H9 (cell line): Measurements from ENCODE around the gene VCAN. TPM values are rescaled to one million over a fixed set of nuclear protein-coding genes. Genes with fewer than 3 reads are reported as not detected.

Experiments used
- DNase-seq: peaks from one replicate; pipeline ENCODE4 v3.0.0-alpha.2; 2017
- H2AFZ ChIP-seq: one replicate; pipeline ENCODE4 v1.6.1; 2013; ENCODE audit warnings: mild to moderate bottlenecking, low read length, control low read depth, moderate library complexity
- H2AK5ac ChIP-seq: 2 replicates; pipeline ENCODE4 v1.6.1; 2013; ENCODE audit warnings: low read length, control low read depth, mixed read lengths; ENCODE audit not compliant: insufficient read length
- H2BK120ac ChIP-seq: one replicate; pipeline ENCODE4 v1.6.1; 2013; ENCODE audit warnings: low read depth, mild to moderate bottlenecking, low read length, control low read depth, inconsistent platforms; ENCODE audit not compliant: poor library complexity, severe bottlenecking
- H2BK12ac ChIP-seq: 2 replicates; pipeline ENCODE4 v1.6.1; 2013; ENCODE audit warnings: low read length, control low read depth, mixed read lengths, low read depth; ENCODE audit not compliant: insufficient read length
- H2BK15ac ChIP-seq: 2 replicates; pipeline ENCODE4 v1.6.1; 2013; ENCODE audit warnings: low read depth, low read length, control low read depth
- H2BK20ac ChIP-seq: one replicate; pipeline ENCODE4 v1.6.1; 2013; ENCODE audit warnings: low read depth, mild to moderate bottlenecking, low read length, control low read depth, inconsistent platforms; ENCODE audit not compliant: poor library complexity, severe bottlenecking
- H2BK5ac ChIP-seq: 2 replicates; pipeline ENCODE4 v1.6.1; 2013; ENCODE audit warnings: low read length, control low read depth, mixed read lengths; ENCODE audit not compliant: insufficient read length
- H3K14ac ChIP-seq: 2 replicates; pipeline ENCODE4 v1.6.1; 2013; ENCODE audit warnings: low read length, control low read depth; ENCODE audit not compliant: insufficient read depth
- H3K18ac ChIP-seq: 2 replicates; pipeline ENCODE4 v1.6.1; 2013; ENCODE audit warnings: low read depth, mild to moderate bottlenecking, mixed read lengths, low read length, control low read depth; ENCODE audit not compliant: insufficient read length
- H3K23ac ChIP-seq: 2 replicates; pipeline ENCODE4 v1.6.1; 2013; ENCODE audit warnings: low read length, control low read depth, mixed read lengths, low read depth; ENCODE audit not compliant: insufficient read length
- H3K23me2 ChIP-seq: 2 replicates; pipeline ENCODE4 v1.6.1; 2013; ENCODE audit warnings: low read depth, mild to moderate bottlenecking, mixed read lengths, low read length, control low read depth; ENCODE audit not compliant: insufficient read length, poor library complexity, severe bottlenecking
- H3K27ac ChIP-seq: 2 replicates; pipeline ENCODE4 v1.5.1; 2013; ENCODE audit warnings: low read length, control low read depth, mixed read lengths, low read depth; ENCODE audit not compliant: insufficient read length
- H3K27me3 ChIP-seq: 2 replicates; pipeline ENCODE4 v1.6.1; 2013; ENCODE audit warnings: low read length, control low read depth, inconsistent platforms; ENCODE audit not compliant: insufficient read depth
- H3K4ac ChIP-seq: 2 replicates; pipeline ENCODE4 v1.6.1; 2013; ENCODE audit warnings: low read depth, mild to moderate bottlenecking, control low read depth, inconsistent platforms, low read length, moderate library complexity
- H3K4me1 ChIP-seq: 2 replicates; pipeline ENCODE4 v1.6.1; 2013; ENCODE audit warnings: low read length, control low read depth, inconsistent platforms; ENCODE audit not compliant: insufficient read depth
- H3K4me2 ChIP-seq: 2 replicates; pipeline ENCODE4 v1.6.1; 2013; ENCODE audit warnings: low read length, control low read depth, mixed read lengths; ENCODE audit not compliant: insufficient read length, insufficient read depth
- H3K56ac ChIP-seq: 2 replicates; pipeline ENCODE4 v1.6.1; 2013; ENCODE audit warnings: low read depth, mild to moderate bottlenecking, mixed read lengths, low read length, control low read depth; ENCODE audit not compliant: insufficient read length
- H3K79me1 ChIP-seq: 2 replicates; pipeline ENCODE4 v1.6.1; 2013; ENCODE audit warnings: low read depth, mild to moderate bottlenecking, moderate library complexity, low read length, control low read depth, inconsistent platforms; ENCODE audit not compliant: insufficient read depth, poor library complexity, severe bottlenecking
- H3K79me2 ChIP-seq: 2 replicates; pipeline ENCODE4 v1.6.1; 2013; ENCODE audit warnings: low read length, control low read depth, inconsistent platforms; ENCODE audit not compliant: insufficient read depth
- H3K9ac ChIP-seq: 2 replicates; pipeline ENCODE4 v1.6.1; 2013; ENCODE audit warnings: low read length, control low read depth, mixed read lengths; ENCODE audit not compliant: insufficient read length; ENCODE audit errors: extremely low read depth
- H3K9me3 ChIP-seq: one replicate; pipeline ENCODE4 v1.6.1; 2013; ENCODE audit warnings: low read depth, low read length, inconsistent platforms; ENCODE audit not compliant: control insufficient read depth
- H3T11ph ChIP-seq: one replicate; pipeline ENCODE4 v1.6.1; 2013; ENCODE audit warnings: mild to moderate bottlenecking, low read length, control low read depth, inconsistent platforms
- H4K20me1 ChIP-seq: one replicate; pipeline ENCODE4 v1.6.1; 2013; ENCODE audit not compliant: control insufficient read depth, insufficient read length, insufficient read depth
- H4K5ac ChIP-seq: 2 replicates; pipeline ENCODE4 v1.6.1; 2013; ENCODE audit warnings: low read depth, mild to moderate bottlenecking, mixed read lengths, low read length, control low read depth; ENCODE audit not compliant: insufficient read length
- H4K8ac ChIP-seq: replicated peaks from 2 replicates; pipeline ENCODE4 v1.6.1; 2013; ENCODE audit warnings: low read length, control low read depth, mixed read lengths, low read depth; ENCODE audit not compliant: insufficient read length
- H4K91ac ChIP-seq: 2 replicates; pipeline ENCODE4 v1.6.1; 2013; ENCODE audit warnings: low read depth, mild to moderate bottlenecking, moderate library complexity, mixed read lengths, low read length, control low read depth; ENCODE audit not compliant: insufficient read length
- H3K27ac Mint-ChIP-seq, 3 experiments: 2 replicates in 2 of 3; 3 replicates in 1 of 3; pipeline ENCODE4 v1.8.0; 2020 to 2021; ENCODE audit warnings: mixed read lengths in 3 of 3, mild to moderate bottlenecking in 1 of 3, moderate library complexity in 1 of 3
- H3K27me3 Mint-ChIP-seq: 2 replicates; pipeline ENCODE4 v1.8.0; 2021; ENCODE audit warnings: low read depth, mild to moderate bottlenecking, moderate library complexity, mixed read lengths
- H3K36me3 Mint-ChIP-seq, 3 experiments: 2 replicates in 2 of 3; 3 replicates in 1 of 3; pipeline ENCODE4 v1.8.0; 2020 to 2021; ENCODE audit warnings: low read depth in 3 of 3, mixed read lengths in 3 of 3; ENCODE audit not compliant: insufficient read depth in 1 of 3
- H3K4me1 Mint-ChIP-seq, 2 experiments: 2 replicates each; pipeline ENCODE4 v1.8.0; 2020; ENCODE audit warnings: mixed read lengths in 2 of 2
- H3K4me3 Mint-ChIP-seq, 2 experiments: 2 replicates in 1 of 2; 3 replicates in 1 of 2; pipeline ENCODE4 v1.8.0; 2020 to 2021; ENCODE audit warnings: mild to moderate bottlenecking in 2 of 2, mixed read lengths in 2 of 2, moderate library complexity in 1 of 2
- H3K9me3 Mint-ChIP-seq, 2 experiments: 2 replicates in 1 of 2; 3 replicates in 1 of 2; pipeline ENCODE4 v1.8.0; 2020; ENCODE audit warnings: mild to moderate bottlenecking in 2 of 2, mixed read lengths in 2 of 2, moderate library complexity in 1 of 2
- total RNA-seq: library from RNA; stranded (reverse); gene quantifications from 2 replicates; pipeline ENCODE4 v1.2.1, GENCODE V29; 2021
- TF ChIP-seq, protein P1 (sequence below): fragments of 200-600 bp; sonication (generic); conservative IDR thresholded peaks from 3 replicates; pipeline ENCODE4 v1.8.0; 2021; ENCODE audit warnings: antibody characterized with exemption, mild to moderate bottlenecking

Gene VCAN
- total RNA-seq, 1 experiment from 2014 or later: 278 TPM

GRCh38 chr5:83450967-83451248 lies 20.6 kb upstream of the VCAN start:
- no peak overlapping the region for H3K4ac ChIP-seq
- no peaks in the 10 kb centered on the region for H4K20me1 ChIP-seq
- no peak overlapping the region for H2BK5ac ChIP-seq
- TF ChIP-seq, protein P1, sequence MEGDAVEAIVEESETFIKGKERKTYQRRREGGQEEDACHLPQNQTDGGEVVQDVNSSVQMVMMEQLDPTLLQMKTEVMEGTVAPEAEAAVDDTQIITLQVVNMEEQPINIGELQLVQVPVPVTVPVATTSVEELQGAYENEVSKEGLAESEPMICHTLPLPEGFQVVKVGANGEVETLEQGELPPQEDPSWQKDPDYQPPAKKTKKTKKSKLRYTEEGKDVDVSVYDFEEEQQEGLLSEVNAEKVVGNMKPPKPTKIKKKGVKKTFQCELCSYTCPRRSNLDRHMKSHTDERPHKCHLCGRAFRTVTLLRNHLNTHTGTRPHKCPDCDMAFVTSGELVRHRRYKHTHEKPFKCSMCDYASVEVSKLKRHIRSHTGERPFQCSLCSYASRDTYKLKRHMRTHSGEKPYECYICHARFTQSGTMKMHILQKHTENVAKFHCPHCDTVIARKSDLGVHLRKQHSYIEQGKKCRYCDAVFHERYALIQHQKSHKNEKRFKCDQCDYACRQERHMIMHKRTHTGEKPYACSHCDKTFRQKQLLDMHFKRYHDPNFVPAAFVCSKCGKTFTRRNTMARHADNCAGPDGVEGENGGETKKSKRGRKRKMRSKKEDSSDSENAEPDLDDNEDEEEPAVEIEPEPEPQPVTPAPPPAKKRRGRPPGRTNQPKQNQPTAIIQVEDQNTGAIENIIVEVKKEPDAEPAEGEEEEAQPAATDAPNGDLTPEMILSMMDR: no peak
- no peak overlapping the region for H3K56ac ChIP-seq
- Mint-ChIP-seq H3K36me3 (peaks cover 0 to 7% (median 0%) of the 10 kb centered on the region in 3 experiments; a peak in 2 of 7 replicates), H3K27ac (no peak overlapping the region), H3K4me1 (peaks cover 11 to 21% of the 10 kb centered on the region in 2 experiments), H3K27me3 (no peaks in the 10 kb centered on the region), H3K4me3 (no peak overlapping the region), H3K9me3 (peaks cover 6 to 13% of the 10 kb centered on the region in 2 experiments)
- H3K14ac ChIP-seq: no peak overlapping the region
- H3K79me2 ChIP-seq: no peaks in the 10 kb centered on the region
- H3K4me1 ChIP-seq: peaks cover 9% of the 10 kb centered on the region; the same call in 1 of the 2 replicates
- H3K9me3 ChIP-seq: no peaks in the 10 kb centered on the region
- no peak overlapping the region for H2AFZ ChIP-seq
- no peak overlapping the region for H2BK12ac ChIP-seq
- H3K23ac ChIP-seq: no peak overlapping the region
- H2AK5ac ChIP-seq: no peak overlapping the region
- no peak overlapping the region for H3K18ac ChIP-seq
- no peak overlapping the region for H2BK20ac ChIP-seq
- no peak overlapping the region for H2BK15ac ChIP-seq
- H2BK120ac ChIP-seq: no peak overlapping the region
- no peak overlapping the region for H4K91ac ChIP-seq
- no peak overlapping the region for H3K9ac ChIP-seq
- H3K79me1 ChIP-seq: no peaks in the 10 kb centered on the region
- H3T11ph ChIP-seq: no peak overlapping the region
- no peak overlapping the region for H4K5ac ChIP-seq
- no peak overlapping the region for H4K8ac ChIP-seq
- H3K27me3 ChIP-seq: no peaks in the 10 kb centered on the region
- H3K23me2 ChIP-seq: no peaks in the 10 kb centered on the region
- H3K4me2 ChIP-seq: no peak overlapping the region
- no peak for DNase-seq
- no peak overlapping the region for H3K27ac ChIP-seq
